HG03457 (cell line): ENCODE measurements around the gene PATE4.
"Not testable (repeated sequence)": the region's sequence is repeated elsewhere in the genome, so short reads cannot be mapped to it uniquely, and the experiment has no call there.

ENCODE experiments used
- ATAC-seq: cut with Tn5 transposase; IDR thresholded peaks from one replicate; pipeline ENCODE4 v1.9.1; 2021; ENCODE audit warnings: moderate number of reproducible peaks; ENCODE audit not compliant: unreplicated experiment

Gene PATE4, protein sequence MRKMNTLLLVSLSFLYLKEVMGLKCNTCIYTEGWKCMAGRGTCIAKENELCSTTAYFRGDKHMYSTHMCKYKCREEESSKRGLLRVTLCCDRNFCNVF

GRCh38 chr11:125833016-125833415 is at the start of gene PATE4:
Gene PATE4 (plus strand): TSS chr11:125833316. CDS start chr11:125833360, 44 bp downstream.
- no peak for ATAC-seq

- ATAC-seq, result no peak
These were observed 48.4 kb upstream of the PATE4 start for GRCh38 chr11:125784678-125785077.

DNA sequence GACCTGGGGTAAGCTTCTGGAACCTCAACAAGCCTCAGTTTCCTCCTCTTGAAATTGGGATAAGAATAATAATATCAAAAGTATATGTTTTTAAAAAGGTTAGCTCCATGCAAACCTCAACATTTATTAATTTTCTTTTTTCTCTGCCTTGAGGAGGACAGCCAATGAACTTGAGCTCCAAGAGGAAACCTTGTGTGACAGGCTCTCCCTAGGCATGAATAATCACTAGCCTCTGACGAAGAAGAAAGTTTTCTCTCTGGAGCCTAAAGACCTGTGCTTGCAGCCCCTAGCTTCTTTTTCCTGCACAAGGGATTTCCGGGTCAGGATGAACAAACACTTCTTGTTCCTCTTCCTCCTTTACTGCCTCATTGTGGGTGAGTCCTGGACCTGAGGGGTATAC is 45.3 kb upstream of the PATE4 start, which contains the start of gene PATE3:
TSS of gene PATE3 (plus strand) at position 301 of the 400 bp plus-strand sequence. CDS start at position 326, 25 bp downstream.
- no peak for ATAC-seq

DNA sequence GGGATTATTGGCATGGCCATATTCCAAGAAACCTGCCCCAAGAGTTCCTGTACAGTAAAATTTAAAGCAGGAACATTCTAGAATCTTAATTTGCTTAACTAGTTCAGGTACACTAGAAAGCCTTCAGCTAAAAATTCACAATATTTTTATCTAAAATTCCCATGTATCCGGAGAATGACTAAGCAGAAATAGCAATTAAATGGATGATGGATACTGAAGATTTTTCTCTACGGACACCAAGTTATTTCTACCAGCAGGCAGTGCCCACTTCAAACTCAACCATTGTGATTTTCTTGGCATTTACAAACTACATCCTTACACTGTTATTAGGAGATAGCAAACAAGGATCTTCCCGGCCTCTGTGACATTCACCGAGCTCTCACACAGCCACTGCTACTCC is 42.3 kb upstream of the PATE4 start:
- no peak for ATAC-seq

- ATAC-seq, result no peak
These were observed 35.5 kb upstream of the PATE4 start for GRCh38 chr11:125797641-125798040.

GRCh38 chr11:125799808-125800207 is 33.3 kb upstream of the PATE4 start:
- no peak for ATAC-seq

GRCh38 chr11:125802387-125802786 is 30.7 kb upstream of the PATE4 start:
- ATAC-seq, result no peak

- ATAC-seq, result no peak
These were observed 25.2 kb upstream of the PATE4 start for GRCh38 chr11:125807909-125808308.

GRCh38 chr11:125835748-125836147 is 2.6 kb downstream of the PATE4 start:
- no peak for ATAC-seq

- no peak for ATAC-seq
These were observed 9.3 kb downstream of the PATE4 start for GRCh38 chr11:125842321-125842948.

DNA sequence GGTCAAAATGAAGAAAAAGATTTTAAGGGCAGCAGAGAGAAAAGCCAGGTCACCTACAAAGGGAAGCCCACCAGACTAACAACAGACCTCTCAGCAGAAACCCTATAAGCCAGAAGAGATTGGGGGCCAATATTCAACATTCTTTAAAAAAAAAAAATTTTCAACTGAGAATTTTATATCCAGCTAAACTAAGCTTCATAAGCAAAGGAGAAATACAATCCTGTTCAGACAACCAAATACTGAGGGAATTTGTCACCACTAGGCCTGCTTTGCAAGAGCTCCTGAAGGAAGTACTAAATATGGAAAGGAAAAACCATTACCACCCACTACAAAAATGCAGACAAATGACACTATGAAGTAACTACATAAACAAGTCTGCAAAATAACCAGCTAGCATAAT is 13.1 kb downstream of the PATE4 start:
- ATAC-seq, result no peak

DNA sequence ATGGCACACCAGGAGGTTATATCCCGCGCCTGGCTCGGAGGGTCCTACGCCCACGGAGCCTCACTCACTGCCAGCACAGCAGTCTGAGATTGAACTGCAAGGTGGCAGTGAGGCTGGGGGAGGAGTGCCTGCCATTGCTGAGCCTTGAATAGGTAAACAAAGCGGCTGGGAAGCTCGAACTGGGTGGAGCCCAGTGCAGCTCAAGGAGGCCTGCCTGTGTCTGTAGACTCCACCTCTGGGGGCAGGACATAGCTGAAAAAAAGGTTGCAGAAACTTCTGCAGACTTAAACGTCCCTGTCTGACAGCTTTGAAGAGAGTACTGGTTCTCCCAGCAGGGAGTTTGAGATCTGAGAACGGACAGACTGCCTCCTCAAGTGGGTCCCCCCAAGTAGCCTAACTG is 24.6 kb downstream of the PATE4 start:
- not testable (repeated sequence) for ATAC-seq

DNA sequence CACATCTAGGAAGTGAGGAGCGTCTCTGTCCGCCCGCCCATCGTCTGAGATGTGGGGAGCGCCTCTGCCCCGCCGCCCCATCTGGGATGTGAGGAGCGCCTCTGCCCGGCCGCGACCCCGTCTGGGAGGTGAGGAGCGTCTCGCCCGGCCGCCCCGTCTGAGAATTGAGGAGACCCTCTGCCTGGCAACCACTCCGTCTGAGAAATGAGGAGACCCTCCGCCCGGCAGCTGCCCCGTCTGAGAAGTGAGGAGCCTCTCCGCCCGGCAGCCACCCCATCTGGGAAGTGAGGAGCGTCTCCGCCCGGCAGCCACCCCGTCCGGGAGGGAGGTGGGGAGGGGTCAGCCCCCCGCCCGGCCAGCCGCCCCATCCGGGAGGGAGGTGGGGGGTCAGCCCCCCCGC is 29.7 kb downstream of the PATE4 start:
- ATAC-seq, result not testable (repeated sequence)

DNA sequence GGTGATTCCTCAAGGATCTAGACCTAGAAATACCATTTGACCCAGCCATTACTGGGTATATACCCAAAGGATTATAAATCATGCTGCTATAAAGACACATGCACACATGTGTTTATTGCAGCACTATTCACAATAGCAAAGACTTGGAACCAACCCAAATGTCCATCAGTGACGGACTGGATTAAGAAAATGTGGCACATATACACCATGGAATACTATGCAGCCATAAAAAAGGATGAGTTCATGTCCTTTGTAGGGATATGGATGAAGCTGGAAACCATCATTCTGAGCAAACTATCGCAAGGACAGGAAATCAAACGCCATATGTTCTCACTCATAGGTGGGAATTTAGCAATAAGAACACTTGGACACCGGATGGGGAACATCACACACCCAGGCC is 32.2 kb downstream of the PATE4 start:
- ATAC-seq, result not testable (repeated sequence)

DNA sequence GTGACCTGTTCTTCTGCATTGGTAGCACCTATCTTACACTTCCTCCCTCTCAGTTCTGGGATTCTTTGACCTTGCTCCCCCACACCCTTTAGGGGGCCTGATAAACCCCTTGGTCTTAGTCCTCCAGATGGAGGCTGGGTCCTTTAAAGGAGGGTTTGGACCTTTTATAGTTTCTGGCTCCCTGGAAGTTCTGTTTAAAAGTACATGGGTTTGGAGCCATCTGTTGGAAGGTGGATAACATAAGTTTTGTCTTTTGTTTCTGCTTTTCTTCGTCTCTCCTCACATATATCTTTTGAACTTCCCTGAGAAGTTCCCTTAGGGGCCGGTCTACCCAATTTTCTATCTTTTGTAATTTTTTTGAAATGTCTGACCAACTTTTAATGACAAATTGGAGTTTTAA is 36.4 kb downstream of the PATE4 start:
- ATAC-seq, result no peak

GRCh38 chr11:125871391-125872137 is 38.4 kb downstream of the PATE4 start:
- no peak for ATAC-seq

DNA sequence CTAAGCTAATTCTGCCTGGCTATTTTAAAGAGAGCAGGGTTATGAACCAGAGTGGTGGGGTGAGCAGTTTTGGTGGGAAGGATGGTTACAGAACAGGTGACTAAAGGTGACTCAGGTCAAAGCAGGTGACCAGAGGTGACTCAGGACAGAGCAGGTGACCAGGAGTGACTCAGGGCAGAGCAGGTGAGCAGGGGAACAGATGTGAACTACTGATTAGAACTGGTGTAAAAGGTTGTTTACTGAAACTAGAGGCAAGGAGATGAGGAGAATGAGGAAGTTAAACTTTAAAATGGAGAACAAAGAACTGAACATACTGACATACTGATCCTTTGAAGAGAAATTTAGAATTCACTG is 39.0 kb downstream of the PATE4 start:
- ATAC-seq, result no peak

DNA sequence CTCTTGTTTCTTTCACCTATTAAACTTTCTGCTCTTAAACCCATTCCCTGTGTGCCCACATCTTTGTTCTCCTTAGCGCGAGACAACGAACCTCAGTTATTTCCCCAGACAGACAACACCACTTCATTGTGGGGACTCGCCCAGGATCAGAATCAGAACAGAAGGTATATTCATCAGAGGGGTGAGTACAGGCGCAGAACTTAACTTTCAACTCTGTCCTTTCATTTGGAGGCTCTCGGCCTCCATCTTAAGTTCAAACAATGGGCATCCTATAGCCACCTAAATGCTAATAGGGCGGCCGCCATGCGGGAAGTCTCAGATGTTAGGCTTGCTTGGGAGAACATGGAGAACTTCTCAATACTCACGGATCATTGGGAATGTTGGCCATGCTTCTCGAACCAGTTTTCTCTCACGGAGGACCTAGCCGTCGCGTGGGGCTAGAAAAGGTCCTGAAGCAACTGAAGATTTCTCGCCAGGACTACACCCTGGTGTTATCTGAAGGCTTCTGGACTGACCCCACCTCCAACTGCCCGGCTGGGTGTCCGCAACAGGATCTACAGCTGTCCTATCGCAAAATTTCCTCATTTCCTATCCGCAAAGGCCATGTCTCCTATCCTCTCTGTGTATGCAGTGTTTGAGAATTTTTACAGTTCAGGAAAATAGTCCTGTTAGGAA is 40.9 kb downstream of the PATE4 start:
- no peak for ATAC-seq

DNA sequence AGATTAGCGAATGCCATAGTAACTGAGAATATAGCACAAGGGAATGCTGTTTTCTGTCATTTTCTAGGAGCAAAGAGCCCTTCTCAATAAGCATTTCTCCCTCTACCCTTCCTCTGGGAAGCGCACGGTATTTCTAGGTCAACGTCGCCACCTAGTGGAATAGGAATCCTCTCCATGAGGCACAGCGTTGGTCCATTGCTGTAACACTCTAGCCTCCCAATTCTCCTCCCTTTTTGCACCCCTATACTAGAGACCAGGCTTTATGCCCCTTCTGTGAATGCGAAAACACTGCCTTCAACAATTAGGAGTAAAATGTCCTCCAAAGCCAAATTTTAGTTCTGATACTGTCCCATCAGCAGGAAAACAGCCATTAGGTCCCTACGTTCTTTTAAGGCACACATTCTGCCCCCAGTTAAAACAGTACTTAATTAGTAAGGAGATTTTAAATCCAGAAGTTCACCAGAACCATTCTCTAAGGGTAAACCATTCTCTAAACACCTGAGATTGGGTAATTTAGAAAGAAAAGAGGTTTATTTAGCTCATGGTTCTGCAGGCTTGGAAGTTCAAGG is 41.5 kb downstream of the PATE4 start:
- no peak for ATAC-seq

DNA sequence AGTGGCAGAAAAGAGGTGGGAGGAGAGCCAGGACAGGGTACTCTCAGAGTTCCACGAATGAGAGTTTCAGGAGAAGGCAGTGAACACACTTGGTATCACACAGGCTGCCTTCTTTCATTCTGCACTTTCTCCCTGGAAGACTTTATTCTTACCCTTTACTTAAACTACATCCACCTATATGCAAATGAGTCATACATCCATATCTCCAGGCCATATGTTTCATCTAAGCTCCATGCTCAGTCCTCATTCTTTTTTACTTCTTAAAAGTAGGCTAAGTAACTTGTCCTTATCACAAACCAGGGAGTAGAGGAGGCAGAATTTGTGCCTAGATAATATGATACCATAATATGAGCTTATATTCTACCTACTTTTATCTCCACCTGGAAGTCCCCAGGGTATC is 48.2 kb downstream of the PATE4 start:
- ATAC-seq, result no peak

DNA sequence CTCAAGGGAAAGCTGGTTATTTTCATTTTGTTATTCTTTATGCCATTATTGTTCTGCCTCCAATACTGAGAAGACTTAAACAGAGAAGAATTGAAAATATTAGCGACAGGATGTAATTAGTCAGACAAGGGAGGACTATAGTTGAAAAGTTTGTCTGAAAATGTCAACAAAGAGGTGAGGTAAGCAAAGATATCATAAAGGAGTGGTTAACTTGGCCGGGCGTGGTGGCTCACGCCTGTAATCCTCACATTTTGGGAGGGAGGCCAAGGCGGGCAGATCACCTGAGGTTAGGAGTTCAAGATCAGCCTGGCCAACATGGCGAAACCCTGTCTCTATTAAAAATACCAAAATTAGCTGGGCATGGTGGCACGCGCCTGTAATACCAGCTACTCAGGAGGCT is 50.3 kb downstream of the PATE4 start:
- ATAC-seq, result no peak

DNA sequence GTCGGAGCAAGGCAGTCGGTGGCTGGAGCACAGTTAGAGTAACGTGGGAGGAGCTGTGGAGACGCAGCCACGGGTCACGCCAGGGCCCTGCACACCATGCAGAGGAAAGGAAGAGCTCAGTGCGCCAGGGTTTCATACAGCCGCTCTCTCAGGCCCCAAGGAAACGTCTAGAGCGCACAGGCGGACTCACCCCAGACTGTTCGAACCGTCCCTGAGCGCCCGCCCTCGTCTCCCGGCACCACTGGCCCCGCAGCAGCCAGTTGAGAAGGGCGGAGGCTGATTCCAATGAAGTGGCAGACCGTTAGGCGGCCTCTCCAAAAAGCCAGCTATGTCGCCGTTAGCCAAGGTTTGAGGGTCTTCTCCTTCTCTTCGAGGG is 53.9 kb downstream of the PATE4 start:
- ATAC-seq, result peak; percentile 26
